Renal cortical epithelial cell (primary cell): ENCODE measurements around the gene PHRF1. TPM values are rescaled to one million over a fixed set of nuclear protein-coding genes. Genes with fewer than 3 reads are reported as not detected.

Source experiments
- DNase-seq: peaks from one replicate; pipeline ENCODE4 v3.0.0-alpha.2; 2011; ENCODE audit warnings: low read depth
- total RNA-seq: library from RNA; depleted of rRNA; stranded (reverse); fragments of >200 nt; gene quantifications from 2 replicates; pipeline ENCODE4 v1.2.3, GENCODE V29; 2014

The PHRF1 gene
- total RNA-seq, 1 donor from 2014 or later: 40.9 TPM

DNA sequence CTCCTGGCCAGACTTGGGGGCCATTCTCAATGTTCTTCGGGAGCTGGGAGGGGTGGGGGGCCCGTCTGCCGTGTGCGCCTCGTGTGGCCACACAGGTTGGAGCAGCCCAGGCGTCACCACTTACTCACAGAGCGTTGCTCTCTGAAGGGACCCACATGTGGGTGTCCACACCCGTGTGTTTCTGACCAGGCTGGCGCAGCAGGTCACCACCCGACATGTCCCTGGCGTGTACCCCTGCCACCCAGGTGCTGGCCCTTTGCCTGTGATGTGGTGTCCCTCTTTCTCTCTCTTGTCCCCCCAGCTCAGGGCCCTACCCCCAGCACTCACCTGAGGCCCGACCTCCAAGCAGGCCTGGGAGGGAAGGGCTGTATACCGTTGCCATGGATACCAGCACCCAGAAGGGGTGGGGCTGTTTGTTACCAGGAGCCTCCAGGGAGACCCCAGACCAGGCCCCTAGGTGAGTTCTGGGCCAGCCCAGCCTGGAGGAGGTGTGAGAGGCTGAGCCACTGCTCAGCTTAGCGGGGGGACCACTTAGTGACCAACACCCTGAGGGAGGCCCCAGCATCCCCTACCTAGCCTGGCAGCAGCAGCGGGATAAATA lies 17.1 kb upstream of the PHRF1 start:
- no peak for DNase-seq

GRCh38 chr11:559712-560304 lies 16.5 kb upstream of the PHRF1 start:
- DNase-seq: peak; percentile 38

DNA sequence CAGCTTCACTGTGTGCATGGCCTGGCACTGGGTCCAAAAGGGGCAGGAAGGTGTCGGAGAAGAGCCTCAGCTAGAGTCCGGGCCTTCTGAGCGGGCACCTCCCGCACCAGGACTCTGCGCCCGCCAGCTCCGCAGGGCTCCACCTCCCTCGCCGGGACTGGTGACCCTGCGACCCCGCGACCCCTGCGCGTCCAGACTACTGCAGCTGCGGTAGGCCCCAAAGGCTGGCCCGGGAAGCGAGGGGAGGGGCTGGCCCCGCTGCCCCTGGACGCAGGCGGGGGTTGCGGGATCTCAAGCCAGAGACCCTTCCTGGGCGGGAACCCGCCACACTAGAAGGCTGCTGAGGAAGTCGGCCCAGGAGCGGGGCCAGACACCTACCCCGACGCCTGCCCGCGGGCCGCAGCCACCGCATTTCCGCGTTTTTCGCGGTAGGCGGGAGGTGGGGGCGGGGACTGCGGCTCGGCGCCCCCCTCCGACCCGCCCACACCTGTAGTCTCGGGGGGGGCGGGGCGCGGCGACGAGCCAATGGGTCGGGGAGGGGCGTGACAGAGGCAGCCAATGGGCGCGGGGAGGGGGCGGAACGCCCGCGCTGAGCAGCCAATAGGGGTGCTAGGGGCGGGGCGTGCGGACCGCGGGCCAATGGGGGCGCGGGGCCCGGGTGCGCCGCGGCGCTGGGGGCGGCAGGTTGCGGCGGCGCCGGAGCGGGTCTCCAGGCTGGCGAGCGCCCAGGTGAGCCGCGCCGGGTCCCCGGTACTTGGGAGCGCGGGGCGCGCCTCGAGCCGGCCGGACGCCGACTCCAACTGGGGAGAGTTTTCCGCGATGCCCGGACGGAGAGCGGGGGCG lies 15.7 kb upstream of the PHRF1 start, which contains the start of the genes LMNTD2 and RASSF7:
Gene LMNTD2, minus strand, starts transcription at position 434 of the 843 bp plus-strand sequence. Its CDS starts 22 bp downstream, at position 412.
Gene RASSF7, plus strand, starts transcription at position 666 of the 843 bp plus-strand sequence. CDS start 799 bp downstream, outside the sequence.
- DNase-seq: peak; percentile 41

- DNase-seq: peak; percentile 88
Measured at GRCh38 chr11:561148-562003, 14.9 kb upstream of the PHRF1 start.

GRCh38 chr11:562046-562645 lies 14.1 kb upstream of the PHRF1 start:
- DNase-seq: no peak

DNA sequence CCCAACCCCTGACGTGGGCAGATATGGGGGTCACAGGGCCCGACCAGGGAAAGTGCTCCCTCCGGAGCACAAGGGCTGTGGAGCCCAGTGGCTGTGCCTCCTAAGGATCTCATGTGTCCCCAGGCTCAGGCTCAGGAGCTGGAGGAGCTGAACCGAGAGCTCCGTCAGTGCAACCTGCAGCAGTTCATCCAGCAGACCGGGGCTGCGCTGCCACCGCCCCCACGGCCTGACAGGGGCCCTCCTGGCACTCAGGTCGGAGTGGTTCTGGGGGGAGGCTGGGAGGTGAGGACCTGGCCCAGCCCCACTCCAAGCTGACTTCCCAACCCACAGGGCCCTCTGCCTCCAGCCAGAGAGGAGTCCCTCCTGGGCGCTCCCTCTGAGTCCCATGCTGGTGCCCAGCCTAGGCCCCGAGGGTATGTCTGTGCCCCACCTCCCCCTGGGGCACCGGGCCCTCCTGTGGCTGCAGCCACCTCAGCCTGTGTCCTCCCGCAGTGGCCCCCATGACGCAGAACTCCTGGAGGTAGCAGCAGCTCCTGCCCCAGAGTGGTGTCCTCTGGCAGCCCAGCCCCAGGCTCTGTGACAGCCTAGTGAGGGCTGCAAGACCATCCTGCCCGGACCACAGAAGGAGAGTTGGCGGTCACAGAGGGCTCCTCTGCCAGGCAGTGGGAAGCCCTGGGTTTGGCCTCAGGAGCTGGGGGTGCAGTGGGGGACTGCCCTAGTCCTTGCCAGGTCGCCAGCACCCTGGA lies 13.0 kb upstream of the PHRF1 start:
- no peak for DNase-seq

DNA sequence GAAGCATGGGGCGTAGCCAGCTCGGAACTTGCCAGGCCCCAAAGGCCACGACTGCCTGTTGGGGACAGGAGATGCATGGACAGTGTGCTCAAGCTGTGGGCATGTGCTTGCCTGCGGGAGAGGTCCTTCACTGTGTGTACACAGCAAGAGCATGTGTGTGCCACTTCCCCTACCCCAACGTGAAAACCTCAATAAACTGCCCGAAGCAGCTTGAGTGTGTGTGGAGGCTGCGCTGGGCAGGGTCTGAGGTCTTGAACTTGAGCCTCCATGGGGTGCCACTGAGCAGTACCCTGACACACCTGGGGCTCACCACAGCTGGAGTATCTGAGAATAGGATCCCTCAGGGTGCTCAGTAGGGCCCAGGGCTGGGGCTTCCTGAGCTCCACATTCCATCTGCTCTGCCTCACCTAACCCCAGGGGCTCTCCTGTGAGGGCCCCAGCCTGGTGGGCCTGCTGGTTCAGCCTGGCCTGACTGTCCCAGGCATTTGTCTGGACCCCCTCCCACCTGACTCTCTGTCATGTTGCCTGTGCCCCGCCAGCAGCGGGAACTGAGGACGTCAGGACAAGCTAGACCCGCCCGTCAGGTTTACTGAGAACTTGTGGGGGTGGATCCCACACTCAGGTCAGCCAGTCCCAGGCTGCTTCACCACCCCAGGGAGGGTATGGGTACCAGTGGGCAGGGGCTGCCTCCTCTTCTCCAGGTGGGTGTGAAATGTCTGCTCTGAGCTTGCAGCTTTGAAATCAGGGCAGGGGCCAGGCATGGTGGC lies 12.3 kb upstream of the PHRF1 start:
- DNase-seq: no peak

DNA sequence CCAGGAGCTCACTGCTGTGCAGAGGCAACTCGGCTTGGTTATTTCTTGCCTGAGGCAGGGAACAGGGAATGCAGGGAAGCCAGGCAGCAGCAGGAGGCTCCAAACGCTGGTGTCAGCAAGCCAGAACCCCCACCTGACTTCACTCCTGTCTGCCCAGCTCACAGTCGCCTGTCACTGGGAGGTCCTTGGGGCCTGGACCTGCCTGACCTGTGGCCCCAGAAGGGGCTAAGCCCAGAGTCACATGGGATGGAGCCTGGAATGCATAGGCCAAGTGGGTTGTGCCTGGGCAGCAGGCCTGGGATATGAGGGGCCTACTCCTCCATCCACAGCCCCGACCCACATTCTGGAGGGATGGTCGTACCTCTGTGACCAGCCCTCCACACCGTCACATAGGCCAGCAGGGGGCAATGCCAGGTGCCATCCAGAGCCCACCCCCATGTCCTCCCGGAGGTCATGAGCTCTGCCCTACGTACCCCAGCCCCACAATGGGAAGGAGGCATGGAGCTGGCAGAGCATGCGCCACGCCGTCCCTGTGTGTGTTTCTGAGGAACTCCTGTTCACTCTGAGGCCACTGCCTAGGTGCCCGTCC lies 10.3 kb upstream of the PHRF1 start:
- DNase-seq: peak; percentile 23

- DNase-seq: no peak
Measured at GRCh38 chr11:567011-567628, 9.2 kb upstream of the PHRF1 start.

DNA sequence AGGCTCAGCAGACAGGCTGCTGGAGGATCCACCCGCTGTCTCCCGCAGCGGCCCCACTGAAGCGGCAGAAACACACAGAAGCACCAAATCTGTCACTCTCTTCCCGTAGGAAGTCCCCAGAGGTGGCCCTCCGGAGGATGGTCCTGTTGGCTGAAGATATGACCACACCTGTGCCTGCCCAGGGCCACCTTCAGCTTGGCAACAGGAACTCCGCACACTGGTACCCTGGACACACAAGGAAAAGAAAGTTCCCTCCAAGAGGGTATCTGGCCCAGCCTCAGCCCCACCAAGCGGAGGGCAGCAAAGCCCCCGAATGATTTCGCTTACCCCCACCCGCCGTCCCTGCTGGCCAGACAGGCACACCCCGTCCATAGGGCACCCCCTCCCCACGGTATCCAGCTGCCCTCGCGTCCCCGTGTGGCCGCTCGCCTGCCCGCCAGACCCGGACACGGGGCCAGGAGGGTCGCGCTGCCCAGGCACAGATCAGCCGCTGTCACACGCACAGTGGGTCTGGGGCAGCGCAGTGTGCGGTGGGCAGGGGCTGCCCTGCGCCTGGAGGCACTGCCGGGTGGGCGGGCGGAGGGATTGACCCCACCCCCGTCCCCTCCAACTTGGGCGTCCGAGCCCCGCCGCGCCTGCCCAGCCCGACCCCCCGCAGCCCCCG lies 8.5 kb upstream of the PHRF1 start:
- no peak for DNase-seq

- peak; percentile 75 for DNase-seq
Measured at GRCh38 chr11:568306-569157, 7.7 kb upstream of the PHRF1 start.

GRCh38 chr11:569158-569885 lies 6.9 kb upstream of the PHRF1 start:
- no peak for DNase-seq

DNA sequence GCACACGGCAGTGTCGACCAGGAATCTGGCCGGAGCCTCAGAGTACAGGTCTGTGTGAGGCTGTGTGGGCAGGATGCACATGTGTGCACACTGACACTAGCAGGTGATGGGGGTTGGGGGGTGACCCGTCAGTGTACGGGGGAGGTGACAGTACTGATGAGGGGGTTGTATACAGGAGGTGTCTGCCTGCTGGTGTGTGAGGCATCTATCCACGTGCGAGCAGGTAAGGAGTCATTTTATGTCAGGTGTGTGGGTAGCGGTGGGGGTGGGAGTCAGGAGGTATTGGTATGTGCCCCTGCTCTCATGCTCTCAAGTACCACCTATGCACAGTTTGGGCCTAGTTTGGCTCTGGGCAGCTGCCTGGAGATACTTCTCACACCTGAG lies 4.5 kb upstream of the PHRF1 start:
- no peak for DNase-seq

DNA sequence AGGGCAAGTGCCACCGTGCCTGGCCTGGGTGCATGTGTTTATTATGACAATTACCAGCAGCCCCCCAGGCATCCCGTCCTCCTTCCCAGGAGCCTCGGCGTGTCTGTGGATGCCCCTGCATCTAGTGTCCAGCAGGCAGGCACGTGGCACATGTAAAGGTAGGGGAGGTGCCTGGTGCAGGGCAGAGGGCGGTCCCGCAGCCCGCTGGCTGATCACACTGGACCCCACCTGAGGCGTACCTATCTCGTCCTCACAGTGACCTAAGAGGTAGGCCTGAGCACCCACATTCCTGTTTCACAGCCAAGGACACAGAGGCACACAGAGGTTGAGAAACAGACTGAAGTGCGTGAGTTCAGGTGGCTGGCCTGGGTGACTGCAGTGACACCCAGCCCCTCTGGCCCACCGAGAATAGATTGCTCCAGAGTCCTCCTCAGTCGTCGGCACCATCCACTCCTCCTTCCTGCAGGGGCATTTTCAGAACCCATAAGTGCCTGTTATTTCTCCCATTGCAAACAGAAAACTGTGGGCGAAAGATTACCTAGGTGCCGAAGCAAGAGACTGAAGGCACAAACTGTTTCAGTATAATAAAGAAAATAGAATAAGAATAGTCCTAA lies 3.0 kb upstream of the PHRF1 start:
- no peak for DNase-seq

DNA sequence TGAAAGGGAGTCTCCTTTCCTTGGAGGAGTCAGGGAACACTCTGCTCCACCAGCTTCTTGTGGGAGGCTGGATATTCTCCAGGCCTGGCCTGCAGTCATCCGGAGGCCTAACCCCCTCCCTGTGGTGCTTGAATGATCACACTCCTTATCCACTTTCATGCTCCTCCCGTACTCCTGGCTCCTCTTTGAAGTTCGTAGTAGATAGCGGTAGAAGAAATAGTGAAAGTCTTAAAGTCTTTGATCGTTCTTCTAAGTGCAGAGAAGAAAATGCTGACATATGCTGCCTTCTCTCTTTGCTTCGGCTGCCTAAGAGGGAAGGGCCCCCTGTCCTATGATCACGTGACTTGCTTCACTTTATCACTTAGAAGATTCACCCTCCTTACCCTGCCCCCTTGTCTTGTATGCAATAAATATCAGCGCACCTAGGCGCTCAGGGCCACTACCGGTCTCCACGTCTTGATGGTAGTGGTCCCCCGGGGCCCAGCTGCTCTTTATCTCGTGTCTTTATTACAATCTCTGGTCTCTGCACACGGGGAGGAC lies 2.2 kb upstream of the PHRF1 start:
- DNase-seq: peak; percentile 25
